GM10266 (cell line): Measurements from ENCODE around the gene MINDY1.

Experiments
- DNase-seq: peaks from one replicate; pipeline ENCODE4 v3.0.0; 2012; ENCODE audit errors: extremely low spot score
- TF ChIP-seq, protein P1 (sequence below): IDR thresholded peaks from 2 replicates; pipeline ENCODE4 v1.5.1; 2012; ENCODE audit warnings: mild to moderate bottlenecking, low read depth; ENCODE audit not compliant: control insufficient read depth, insufficient read depth; ENCODE audit errors: missing control alignments

MINDY1 gene

DNA sequence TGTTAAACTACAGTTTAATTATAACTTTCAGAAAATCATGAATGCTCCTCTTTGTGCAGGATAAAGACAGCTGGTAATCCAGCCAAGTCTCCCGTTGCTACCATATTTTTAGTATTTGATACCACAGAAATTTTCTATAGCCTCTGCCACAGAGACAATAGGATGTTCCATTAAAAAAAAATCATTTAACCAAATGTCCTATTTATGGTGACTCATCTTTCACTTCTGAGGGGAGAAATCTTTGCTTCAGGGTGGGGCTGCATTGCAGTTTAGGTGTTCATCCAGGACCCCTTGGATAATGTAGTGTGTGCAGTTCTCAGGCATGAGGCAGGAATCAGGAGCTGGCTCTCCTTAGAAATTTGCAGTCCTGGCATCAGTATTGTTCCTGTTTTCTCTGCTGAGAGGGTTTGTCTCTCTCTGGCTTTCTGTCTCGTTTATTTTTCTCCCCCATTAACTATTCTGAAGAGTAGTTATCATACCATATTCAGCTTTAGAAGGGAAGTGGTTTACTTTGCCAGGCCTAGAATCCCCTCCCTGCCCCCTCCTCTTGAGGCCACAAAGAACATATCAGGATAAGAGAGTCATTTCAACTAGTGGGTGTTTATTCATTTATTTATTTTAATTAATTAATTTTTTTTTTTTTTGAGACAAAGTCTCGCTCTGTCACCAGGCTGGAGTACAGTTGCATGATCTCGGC, 4.6 kb upstream of the MINDY1 start:
- DNase-seq, result no peak
- TF ChIP-seq, protein P1, sequence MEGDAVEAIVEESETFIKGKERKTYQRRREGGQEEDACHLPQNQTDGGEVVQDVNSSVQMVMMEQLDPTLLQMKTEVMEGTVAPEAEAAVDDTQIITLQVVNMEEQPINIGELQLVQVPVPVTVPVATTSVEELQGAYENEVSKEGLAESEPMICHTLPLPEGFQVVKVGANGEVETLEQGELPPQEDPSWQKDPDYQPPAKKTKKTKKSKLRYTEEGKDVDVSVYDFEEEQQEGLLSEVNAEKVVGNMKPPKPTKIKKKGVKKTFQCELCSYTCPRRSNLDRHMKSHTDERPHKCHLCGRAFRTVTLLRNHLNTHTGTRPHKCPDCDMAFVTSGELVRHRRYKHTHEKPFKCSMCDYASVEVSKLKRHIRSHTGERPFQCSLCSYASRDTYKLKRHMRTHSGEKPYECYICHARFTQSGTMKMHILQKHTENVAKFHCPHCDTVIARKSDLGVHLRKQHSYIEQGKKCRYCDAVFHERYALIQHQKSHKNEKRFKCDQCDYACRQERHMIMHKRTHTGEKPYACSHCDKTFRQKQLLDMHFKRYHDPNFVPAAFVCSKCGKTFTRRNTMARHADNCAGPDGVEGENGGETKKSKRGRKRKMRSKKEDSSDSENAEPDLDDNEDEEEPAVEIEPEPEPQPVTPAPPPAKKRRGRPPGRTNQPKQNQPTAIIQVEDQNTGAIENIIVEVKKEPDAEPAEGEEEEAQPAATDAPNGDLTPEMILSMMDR, result no peak

DNA sequence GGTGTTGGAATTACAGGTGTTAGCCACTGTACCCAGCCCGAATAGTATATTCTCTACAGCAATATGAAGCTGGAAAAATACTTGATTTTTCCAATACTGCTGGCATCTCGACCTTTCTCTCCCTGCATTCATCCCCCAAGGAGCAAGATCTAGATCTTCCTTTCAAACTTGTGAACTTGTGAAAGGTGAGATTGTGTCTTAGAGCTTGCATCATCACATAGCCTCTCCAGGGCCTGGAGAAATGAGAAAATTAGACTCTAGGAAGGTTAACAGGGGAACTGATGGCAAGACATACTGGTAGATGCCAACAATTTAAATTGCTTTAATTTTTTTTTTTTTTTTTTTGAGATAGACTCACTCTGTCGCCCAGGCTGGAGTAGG, 3.6 kb upstream of the MINDY1 start:
- DNase-seq, result no peak
- TF ChIP-seq, protein P1, result no peak

GRCh38 chr1:151009674-151010345, 3.1 kb upstream of the MINDY1 start:
- TF ChIP-seq, protein P1, result no peak
- no peak for DNase-seq

DNA sequence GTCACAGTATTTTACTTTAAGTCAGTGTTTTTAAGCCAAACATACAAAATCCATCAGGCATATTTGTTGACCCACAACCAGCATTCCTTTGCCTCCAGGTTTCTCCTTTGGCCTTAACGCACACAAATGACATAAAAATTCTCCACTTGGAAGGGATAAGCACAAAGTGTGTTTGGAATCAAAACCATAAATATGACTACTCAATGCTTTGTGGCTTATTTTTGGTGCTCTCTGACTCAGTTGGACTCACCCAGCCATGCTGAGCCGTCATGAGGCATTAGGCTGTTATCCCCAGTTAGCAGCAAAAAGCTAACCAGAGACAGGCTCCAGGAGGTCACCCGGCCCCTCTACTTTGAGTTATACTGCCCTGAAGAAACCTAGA, 2.5 kb upstream of the MINDY1 start:
- TF ChIP-seq, protein P1, result no peak
- no peak for DNase-seq

GRCh38 chr1:151008244-151009205, 1.8 kb upstream of the MINDY1 start, which contains the start of gene PRUNE1:
TSS of gene PRUNE1 (plus strand) at chr1:151008449. CDS start at chr1:151008633, 184 bp downstream.
- DNase-seq, result peak; percentile 96
- TF ChIP-seq, protein P1, result no peak

DNA sequence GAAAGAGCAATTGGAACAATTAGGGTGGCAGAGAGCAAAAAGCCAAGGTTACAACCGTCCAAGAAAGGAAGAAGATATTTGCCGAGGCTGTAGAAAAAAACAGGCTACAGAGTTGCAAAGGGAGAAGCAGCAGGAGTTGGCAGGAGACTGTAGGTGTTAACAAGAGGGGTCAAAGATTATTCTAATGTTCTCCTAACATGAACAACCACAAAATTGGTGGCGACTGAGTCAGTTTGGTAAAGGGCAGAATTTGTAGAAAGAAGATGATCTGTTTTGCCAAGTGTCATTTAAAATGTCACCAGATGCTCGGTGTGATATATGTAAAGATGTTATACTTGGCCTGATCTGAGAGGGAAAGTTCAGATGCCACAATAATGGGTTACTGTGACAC, 1.1 kb upstream of the MINDY1 start:
- TF ChIP-seq, protein P1, result no peak
- no peak for DNase-seq
